ENCODE data around the gene KCNMA1. TPM values are rescaled to one million over a fixed set of nuclear protein-coding genes. Genes with fewer than 3 reads are reported as not detected.

Gene KCNMA1
- total and polyA plus RNA-seq, 9 of the 15 experiments (the other 6 are each of a cell fraction or from before 2014, with no cell fraction given), result 0.01 to 0.95 (median 0.15) TPM; not detected in 4

GRCh38 chr10:77049896-77050295 lies 587.7 kb downstream of the KCNMA1 start:
- intact Hi-C loops (cut with micrococcal nuclease) (no loop called here), in situ Hi-C loops (cut with MboI) (no loop called here)
- TF ChIP-seq HMG20B (CRISPR knock-in tag; IDR thresholded peaks at IDR 0.05), result no peak
- TF ChIP-seq ZNF253 (CRISPR knock-in tag; conservative IDR thresholded peaks at IDR 0.05), result no peak
- no peak for TF ChIP-seq PTTG1 (tag; IDR thresholded peaks at IDR 0.05; ENCODE audit: low read depth)
- TF ChIP-seq ZNF197 (CRISPR knock-in tag; IDR thresholded peaks at IDR 0.05; ENCODE audit: low read depth), result no peak
- no peak for TF ChIP-seq GTF2F1 (IDR thresholded peaks at IDR 0.05; ENCODE audit: low read depth, low read length)
- TF ChIP-seq CBFA2T3 (IDR thresholded peaks at IDR 0.05), result no peak
- no peak for TF ChIP-seq TSHZ1 (CRISPR knock-in tag; IDR thresholded peaks at IDR 0.05)
- TF ChIP-seq ZNF324 (CRISPR knock-in tag; IDR thresholded peaks at IDR 0.05), result no peak
- TF ChIP-seq, protein P1, sequence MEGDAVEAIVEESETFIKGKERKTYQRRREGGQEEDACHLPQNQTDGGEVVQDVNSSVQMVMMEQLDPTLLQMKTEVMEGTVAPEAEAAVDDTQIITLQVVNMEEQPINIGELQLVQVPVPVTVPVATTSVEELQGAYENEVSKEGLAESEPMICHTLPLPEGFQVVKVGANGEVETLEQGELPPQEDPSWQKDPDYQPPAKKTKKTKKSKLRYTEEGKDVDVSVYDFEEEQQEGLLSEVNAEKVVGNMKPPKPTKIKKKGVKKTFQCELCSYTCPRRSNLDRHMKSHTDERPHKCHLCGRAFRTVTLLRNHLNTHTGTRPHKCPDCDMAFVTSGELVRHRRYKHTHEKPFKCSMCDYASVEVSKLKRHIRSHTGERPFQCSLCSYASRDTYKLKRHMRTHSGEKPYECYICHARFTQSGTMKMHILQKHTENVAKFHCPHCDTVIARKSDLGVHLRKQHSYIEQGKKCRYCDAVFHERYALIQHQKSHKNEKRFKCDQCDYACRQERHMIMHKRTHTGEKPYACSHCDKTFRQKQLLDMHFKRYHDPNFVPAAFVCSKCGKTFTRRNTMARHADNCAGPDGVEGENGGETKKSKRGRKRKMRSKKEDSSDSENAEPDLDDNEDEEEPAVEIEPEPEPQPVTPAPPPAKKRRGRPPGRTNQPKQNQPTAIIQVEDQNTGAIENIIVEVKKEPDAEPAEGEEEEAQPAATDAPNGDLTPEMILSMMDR (IDR thresholded peaks at IDR 0.05 in 2 of 3, conservative IDR thresholded peaks at IDR 0.05 in 1 of 3; ENCODE audit: insufficient read depth in 2 of 3, low read depth in 1 of 3, low read length in 3 of 3), result no peak
- no peak for TF ChIP-seq NR1H2 (CRISPR knock-in tag; IDR thresholded peaks at IDR 0.05)
- no peak for TF ChIP-seq PHTF2 (CRISPR knock-in tag; IDR thresholded peaks at IDR 0.05)
- no peak for TF ChIP-seq ZNF232 (CRISPR knock-in tag; IDR thresholded peaks at IDR 0.05)
- TF ChIP-seq KAT2B (IDR thresholded peaks at IDR 0.05; ENCODE audit: low read depth, low read length), result no peak
- TF ChIP-seq ZNF583 (CRISPR knock-in tag; IDR thresholded peaks at IDR 0.05), result no peak
- no peak for TF ChIP-seq ESRRA (IDR thresholded peaks at IDR 0.05; ENCODE audit: borderline replicate concordance, low read depth)
- no peak for TF ChIP-seq HBP1 (CRISPR knock-in tag; IDR thresholded peaks at IDR 0.05)
- TF ChIP-seq ADNP (tag; IDR thresholded peaks at IDR 0.05), result no peak
- no peak for FAIRE-seq
- Histone ChIP-seq H3K27ac (ENCODE audit: extremely low read depth, low read depth, low read length) (no peak overlapping the region), H3K36me3 (ENCODE audit: control insufficient read depth, insufficient read depth, low read length) (no peaks in the 10 kb centered on the region), H3K9me3 (replicated peaks; ENCODE audit: control insufficient read depth, insufficient read depth, low read depth, low read length) (no peaks in the 10 kb centered on the region), H3K9me1 (ENCODE audit: control insufficient read depth, insufficient read depth, low read length) (no peaks in the 10 kb centered on the region), H3K4me3 (no peak overlapping the region), H3K27me3 (ENCODE audit: control insufficient read depth in 2 of 2, insufficient read depth in 2 of 2, low read length in 2 of 2) (no peaks in the 10 kb centered on the region; a peak in 1 of 5 replicates), H4K20me1 (replicated peaks; ENCODE audit: control insufficient read depth, insufficient read depth, low read length) (no peaks in the 10 kb centered on the region), H3K9ac (ENCODE audit: insufficient read depth in 1 of 2, low read depth in 2 of 2, low read length in 2 of 2) (no peak overlapping the region), H2AFZ (ENCODE audit: low read depth, low read length) (no peak overlapping the region), H3K4me2 (ENCODE audit: insufficient read depth, low read length) (no peak overlapping the region), H3K4me1 (replicated peaks in 1 of 2; ENCODE audit: control insufficient read depth in 2 of 2, insufficient read depth in 2 of 2, low read length in 2 of 2) (no peaks in the 10 kb centered on the region), H3K79me2 (ENCODE audit: control insufficient read depth, insufficient read depth, low read length) (no peaks in the 10 kb centered on the region)
- 0% methylated on average over 3 of the region's 3 CpGs for WGBS (ENCODE audit: insufficient coverage, low coverage, missing lambda C conversion rate)
- ChIA-PET POLR2A (no interaction called here), CTCF (ENCODE audit: low intra/inter-chr PET ratio) (no interaction called here)
- DNase-seq (ENCODE audit: extremely low read depth in 1 of 4, low spot score in 3 of 4), result no peak
- no TSS peak for BruUV-seq (replicated peaks)
- no peak for ATAC-seq
